ENCODE measurements around the gene CTBP1.

Gene CTBP1

GRCh38 chr4:1194010-1194900, 54.7 kb downstream of the CTBP1 start:
- 91% methylated on average over 52 of the region's 52 CpGs for WGBS
- no peak overlapping the region for H3K27ac ChIP-seq (ENCODE audit: low read depth, low read length)
- no peaks in the 10 kb centered on the region for H3K9me3 ChIP-seq (ENCODE audit: insufficient read depth, low read depth, low read length)
- H3K9ac ChIP-seq (ENCODE audit: low read depth, low read length): no peak overlapping the region
- no peaks in the 10 kb centered on the region for H3K36me3 ChIP-seq (ENCODE audit: insufficient read depth, low read length)
- no peak overlapping the region for H3K4me3 ChIP-seq (ENCODE audit: low read length)
- no peaks in the 10 kb centered on the region for H3K27me3 ChIP-seq (ENCODE audit: insufficient read depth, low read length)
- no peaks in the 10 kb centered on the region for H3K4me1 ChIP-seq (ENCODE audit: insufficient read depth, low read length)

DNA sequence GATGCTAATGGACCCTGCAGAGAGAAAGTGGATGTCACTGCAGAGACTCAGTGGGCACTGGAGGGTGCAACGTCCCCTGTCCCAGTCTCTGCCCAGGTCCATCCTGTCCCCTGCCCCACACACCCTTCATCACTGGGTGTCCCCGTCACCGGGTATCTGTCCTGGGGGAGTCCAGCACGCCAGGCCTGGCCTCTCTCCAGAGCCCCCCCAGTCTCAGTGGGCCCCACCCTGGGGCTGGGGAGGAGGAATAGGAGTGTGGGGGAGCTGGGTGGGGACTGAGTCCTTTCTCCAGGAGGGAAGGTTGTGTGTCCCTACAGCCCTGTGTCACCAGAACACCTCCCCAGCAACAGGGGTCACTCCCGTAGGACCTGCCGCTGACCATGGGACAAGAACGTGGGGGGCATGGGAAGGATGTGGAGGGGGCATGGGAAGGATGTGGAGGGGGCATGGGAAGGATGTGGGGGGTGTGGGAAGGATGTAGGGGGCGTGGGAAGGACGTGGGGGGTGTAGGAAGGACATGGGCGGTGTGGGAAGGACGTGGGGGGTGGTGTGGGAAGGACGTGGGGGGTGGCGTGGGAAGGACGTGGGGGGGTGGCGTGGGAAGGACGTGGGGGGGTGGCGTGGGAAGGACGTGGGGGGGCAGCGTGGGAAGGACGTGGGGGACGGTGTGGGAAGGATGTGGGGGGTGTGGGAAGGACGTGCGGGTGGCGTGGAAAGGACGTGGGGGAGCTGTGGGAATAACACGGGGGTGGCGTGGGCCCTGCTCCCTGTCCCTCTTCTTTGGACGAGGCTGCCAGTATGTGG, 55.5 kb downstream of the CTBP1 start:
- H3K9me3 ChIP-seq (ENCODE audit: insufficient read depth, low read depth, low read length): no peaks in the 10 kb centered on the region
- no peak overlapping the region for H3K9ac ChIP-seq (ENCODE audit: low read depth, low read length)
- H3K4me1 ChIP-seq (ENCODE audit: insufficient read depth, low read length): no peaks in the 10 kb centered on the region
- H3K36me3 ChIP-seq (ENCODE audit: insufficient read depth, low read length): no peaks in the 10 kb centered on the region
- no peaks in the 10 kb centered on the region for H3K27me3 ChIP-seq (ENCODE audit: insufficient read depth, low read length)
- whole genome bisulfite sequencing: 93% methylated on average over 20 of the region's 28 CpGs
- H3K27ac ChIP-seq (ENCODE audit: low read depth, low read length): no peak overlapping the region
- H3K4me3 ChIP-seq (ENCODE audit: low read length): no peak overlapping the region

DNA sequence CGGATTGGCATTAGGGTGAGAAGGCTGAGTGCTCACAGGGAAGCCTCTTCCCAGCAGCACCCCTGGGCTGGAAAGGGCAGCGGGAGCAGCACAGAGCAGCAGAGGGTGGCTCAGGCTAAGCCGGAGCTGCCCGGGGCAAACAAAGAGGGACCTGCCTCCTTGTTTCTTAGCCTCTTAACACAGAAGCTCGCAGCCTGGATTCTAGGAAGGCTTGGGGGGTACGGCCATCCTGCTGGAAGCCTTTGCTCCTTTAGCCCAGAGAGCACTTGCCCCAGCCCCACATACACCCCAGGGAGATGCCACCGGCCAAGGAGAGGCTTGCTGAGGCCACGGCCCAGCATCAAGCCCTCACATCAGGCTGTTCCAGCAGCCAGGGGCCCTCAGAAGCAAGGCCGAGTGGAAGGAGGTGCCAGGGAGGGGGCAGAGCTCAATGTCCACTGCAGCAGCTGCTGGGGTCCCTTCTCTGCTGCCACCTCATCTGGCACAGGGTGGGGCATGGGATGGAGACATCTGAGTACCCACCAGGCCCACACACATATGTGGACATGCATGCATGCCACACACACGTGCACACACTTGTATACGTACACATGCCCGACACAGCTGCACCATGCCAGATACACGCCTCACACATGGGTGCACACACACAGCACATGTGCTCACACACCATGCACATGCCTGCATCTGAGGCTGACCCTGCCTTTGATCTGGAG, 56.3 kb downstream of the CTBP1 start:
- Histone ChIP-seq H3K36me3 (ENCODE audit: insufficient read depth, low read length) (no peaks in the 10 kb centered on the region), H3K27me3 (ENCODE audit: insufficient read depth, low read length) (no peaks in the 10 kb centered on the region), H3K9ac (ENCODE audit: low read depth, low read length) (no peak overlapping the region), H3K4me1 (ENCODE audit: insufficient read depth, low read length) (no peaks in the 10 kb centered on the region), H3K27ac (ENCODE audit: low read depth, low read length) (no peak overlapping the region), H3K4me3 (ENCODE audit: low read length) (no peak overlapping the region), H3K9me3 (ENCODE audit: insufficient read depth, low read depth, low read length) (no peaks in the 10 kb centered on the region)
- WGBS: 91% methylated on average over 13 of the region's 13 CpGs

GRCh38 chr4:1192091-1192492, 56.8 kb downstream of the CTBP1 start:
- Histone ChIP-seq H3K4me3 (ENCODE audit: low read length) (no peak overlapping the region), H3K9ac (ENCODE audit: low read depth, low read length) (no peak overlapping the region), H3K4me1 (ENCODE audit: insufficient read depth, low read length) (no peaks in the 10 kb centered on the region), H3K9me3 (ENCODE audit: insufficient read depth, low read depth, low read length) (no peaks in the 10 kb centered on the region), H3K27ac (ENCODE audit: low read depth, low read length) (no peak overlapping the region), H3K36me3 (ENCODE audit: insufficient read depth, low read length) (no peaks in the 10 kb centered on the region), H3K27me3 (ENCODE audit: insufficient read depth, low read length) (peaks cover 2% of the 10 kb centered on the region; the same call in 1 of the 2 replicates)
- 92% methylated on average over 4 of the region's 4 CpGs for WGBS

- no peak overlapping the region for H3K4me3 ChIP-seq (ENCODE audit: low read length)
- WGBS: 88% methylated on average over 5 of the region's 5 CpGs
- no peaks in the 10 kb centered on the region for H3K36me3 ChIP-seq (ENCODE audit: insufficient read depth, low read length)
- H3K9me3 ChIP-seq (ENCODE audit: insufficient read depth, low read depth, low read length): no peaks in the 10 kb centered on the region
- H3K9ac ChIP-seq (ENCODE audit: low read depth, low read length): no peak overlapping the region
- no peaks in the 10 kb centered on the region for H3K4me1 ChIP-seq (ENCODE audit: insufficient read depth, low read length)
- no peak overlapping the region for H3K27ac ChIP-seq (ENCODE audit: low read depth, low read length)
- H3K27me3 ChIP-seq (ENCODE audit: insufficient read depth, low read length): peaks cover 6% of the 10 kb centered on the region; the same call in 1 of the 2 replicates
Measured at GRCh38 chr4:1191621-1192020, 57.3 kb downstream of the CTBP1 start.

GRCh38 chr4:1187182-1187581, 61.7 kb downstream of the CTBP1 start:
- peaks cover 7% of the 10 kb centered on the region; the same call in 1 of the 2 replicates for H3K27me3 ChIP-seq (ENCODE audit: insufficient read depth, low read length)
- H3K9ac ChIP-seq (ENCODE audit: low read depth, low read length): no peak overlapping the region
- 33% methylated on average over 1 of the region's 1 CpG for WGBS
- H3K9me3 ChIP-seq (ENCODE audit: insufficient read depth, low read depth, low read length): no peaks in the 10 kb centered on the region
- H3K4me1 ChIP-seq (ENCODE audit: insufficient read depth, low read length): no peaks in the 10 kb centered on the region
- H3K4me3 ChIP-seq (ENCODE audit: low read length): no peak overlapping the region
- no peak overlapping the region for H3K27ac ChIP-seq (ENCODE audit: low read depth, low read length)
- no peaks in the 10 kb centered on the region for H3K36me3 ChIP-seq (ENCODE audit: insufficient read depth, low read length)

GRCh38 chr4:1183985-1184773, 64.8 kb downstream of the CTBP1 start:
- no peak overlapping the region for H3K4me3 ChIP-seq (ENCODE audit: low read length)
- no peak overlapping the region for H3K9ac ChIP-seq (ENCODE audit: low read depth, low read length)
- peaks cover 7% of the 10 kb centered on the region; the same call in 1 of the 2 replicates for H3K27me3 ChIP-seq (ENCODE audit: insufficient read depth, low read length)
- WGBS: 85% methylated on average over 6 of the region's 6 CpGs
- H3K9me3 ChIP-seq (ENCODE audit: insufficient read depth, low read depth, low read length): peaks cover 20% of the 10 kb centered on the region
- H3K36me3 ChIP-seq (ENCODE audit: insufficient read depth, low read length): no peaks in the 10 kb centered on the region
- H3K4me1 ChIP-seq (ENCODE audit: insufficient read depth, low read length): no peaks in the 10 kb centered on the region
- H3K27ac ChIP-seq (ENCODE audit: low read depth, low read length): no peak overlapping the region

GRCh38 chr4:1182313-1182712, 66.6 kb downstream of the CTBP1 start:
- Histone ChIP-seq H3K36me3 (ENCODE audit: insufficient read depth, low read length) (no peaks in the 10 kb centered on the region), H3K4me1 (ENCODE audit: insufficient read depth, low read length) (no peaks in the 10 kb centered on the region), H3K9me3 (ENCODE audit: insufficient read depth, low read depth, low read length) (peaks cover 20% of the 10 kb centered on the region), H3K27me3 (ENCODE audit: insufficient read depth, low read length) (peaks cover 7% of the 10 kb centered on the region; the same call in 1 of the 2 replicates), H3K9ac (ENCODE audit: low read depth, low read length) (no peak overlapping the region), H3K4me3 (ENCODE audit: low read length) (no peak overlapping the region), H3K27ac (ENCODE audit: low read depth, low read length) (no peak overlapping the region)

- H3K9ac ChIP-seq (ENCODE audit: low read depth, low read length): no peak overlapping the region
- no peaks in the 10 kb centered on the region for H3K36me3 ChIP-seq (ENCODE audit: insufficient read depth, low read length)
- no peak overlapping the region for H3K4me3 ChIP-seq (ENCODE audit: low read length)
- H3K27me3 ChIP-seq (ENCODE audit: insufficient read depth, low read length): no peaks in the 10 kb centered on the region
- no peaks in the 10 kb centered on the region for H3K4me1 ChIP-seq (ENCODE audit: insufficient read depth, low read length)
- H3K9me3 ChIP-seq (ENCODE audit: insufficient read depth, low read depth, low read length): peaks cover 20% of the 10 kb centered on the region
- no peak overlapping the region for H3K27ac ChIP-seq (ENCODE audit: low read depth, low read length)
Measured at GRCh38 chr4:1180663-1181062, 68.3 kb downstream of the CTBP1 start.

- no peak overlapping the region for H3K27ac ChIP-seq (ENCODE audit: low read depth, low read length)
- H3K9me3 ChIP-seq (ENCODE audit: insufficient read depth, low read depth, low read length): peaks cover 20% of the 10 kb centered on the region
- no peaks in the 10 kb centered on the region for H3K4me1 ChIP-seq (ENCODE audit: insufficient read depth, low read length)
- WGBS: 100% methylated on average over 1 of the region's 1 CpG
- H3K36me3 ChIP-seq (ENCODE audit: insufficient read depth, low read length): no peaks in the 10 kb centered on the region
- peaks cover under 1% of the 10 kb centered on the region for H3K27me3 ChIP-seq (ENCODE audit: insufficient read depth, low read length)
- no peak overlapping the region for H3K9ac ChIP-seq (ENCODE audit: low read depth, low read length)
- no peak overlapping the region for H3K4me3 ChIP-seq (ENCODE audit: low read length)
Measured at GRCh38 chr4:1179976-1180375, 69.0 kb downstream of the CTBP1 start.
